GM18505 (cell line): ENCODE measurements around the gene FSIP2.
"Not testable (repeated sequence)": the region's sequence is repeated elsewhere in the genome, so short reads cannot be mapped to it uniquely, and the experiment has no call there.

Experiments used
- ATAC-seq: cut with Tn5 transposase; IDR thresholded peaks from one replicate; pipeline ENCODE4 v1.9.1; 2021; ENCODE audit not compliant: unreplicated experiment
- POLR2A ChIP-seq: IDR thresholded peaks from 4 replicates; pipeline ENCODE4 v1.6.1; 2011; ENCODE audit warnings: borderline replicate concordance; ENCODE audit not compliant: insufficient read depth, insufficient read length; ENCODE audit errors: extremely low read depth

The FSIP2 gene

DNA sequence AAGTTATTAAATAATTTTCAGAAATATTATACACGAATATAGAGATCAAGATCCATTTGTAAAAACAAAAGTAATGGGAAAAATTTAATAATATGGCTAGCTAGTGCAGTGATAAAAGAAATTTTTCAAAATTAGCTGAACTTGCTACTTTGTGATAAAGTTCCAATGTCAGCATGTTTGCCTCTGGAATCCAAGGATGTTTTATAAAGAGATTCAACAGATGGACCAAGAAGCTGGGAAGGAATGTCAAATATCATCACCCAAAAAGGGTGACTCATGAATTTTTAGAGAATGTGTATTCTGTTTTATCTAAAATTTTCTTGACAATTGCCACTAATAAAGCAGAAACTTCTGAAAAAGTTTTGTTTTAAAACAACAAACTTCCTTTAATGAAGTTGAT is 95.3 kb downstream of the FSIP2 start:
- no peak for TF ChIP-seq POLR2A
- ATAC-seq = no peak

DNA sequence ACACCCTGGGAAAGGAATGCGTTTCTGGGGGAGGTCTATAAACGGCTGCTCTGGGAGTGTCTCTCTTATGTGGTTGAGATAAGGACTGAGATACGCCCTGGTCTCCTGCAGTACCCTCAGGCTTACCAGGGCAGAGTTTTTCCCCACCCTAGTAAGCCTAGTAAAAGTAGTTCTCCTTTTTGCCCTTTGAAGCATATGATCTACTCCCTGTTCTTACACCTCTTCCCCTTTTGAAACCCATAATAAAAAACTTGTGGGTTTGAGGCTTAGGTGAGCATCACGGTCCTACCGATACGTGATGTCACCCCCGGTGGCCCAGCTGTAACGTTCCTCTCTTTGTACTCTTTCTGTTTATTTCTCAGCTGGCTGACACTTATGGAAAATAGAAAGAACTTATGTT is 97.4 kb downstream of the FSIP2 start:
- TF ChIP-seq POLR2A = no peak
- no peak for ATAC-seq

DNA sequence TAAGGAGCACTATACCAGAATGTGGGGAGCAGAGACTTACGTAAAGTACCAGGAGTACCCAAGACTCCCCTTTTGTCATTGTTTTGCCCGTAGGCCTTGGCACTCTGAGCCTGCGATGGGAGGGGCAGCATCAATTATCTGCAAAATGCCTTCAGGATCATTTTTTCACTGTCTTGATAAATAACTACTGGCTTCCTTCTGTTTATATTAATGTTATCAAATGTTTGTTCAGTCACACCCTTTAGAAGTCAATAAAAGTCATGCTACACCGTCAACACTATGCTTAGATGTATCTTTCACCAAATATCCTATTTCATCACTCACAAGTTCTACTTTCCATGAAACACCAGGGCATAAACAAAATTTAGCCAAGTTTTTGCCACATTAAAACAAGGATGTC is 116.3 kb downstream of the FSIP2 start:
- ATAC-seq = no peak
- no peak for TF ChIP-seq POLR2A

DNA sequence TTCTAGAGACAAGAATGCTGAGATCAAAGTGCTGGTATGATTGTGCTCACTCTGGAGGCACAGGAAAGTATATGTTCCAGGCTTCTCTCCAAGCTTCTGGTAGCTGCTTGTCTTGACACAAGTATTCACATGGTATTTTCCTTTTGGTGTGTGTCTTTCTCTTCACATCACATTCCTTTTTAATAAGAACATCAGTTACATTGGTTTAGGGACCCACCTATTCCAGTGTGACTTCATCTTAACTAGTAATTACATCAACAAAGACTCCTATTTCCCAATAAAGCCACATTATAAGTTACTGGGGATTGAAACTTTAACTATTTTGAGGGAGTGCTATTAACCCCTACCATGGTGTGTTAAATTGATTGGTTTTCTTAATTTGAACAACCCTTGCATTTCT is 119.1 kb downstream of the FSIP2 start:
- ATAC-seq = no peak
- no peak for TF ChIP-seq POLR2A

DNA sequence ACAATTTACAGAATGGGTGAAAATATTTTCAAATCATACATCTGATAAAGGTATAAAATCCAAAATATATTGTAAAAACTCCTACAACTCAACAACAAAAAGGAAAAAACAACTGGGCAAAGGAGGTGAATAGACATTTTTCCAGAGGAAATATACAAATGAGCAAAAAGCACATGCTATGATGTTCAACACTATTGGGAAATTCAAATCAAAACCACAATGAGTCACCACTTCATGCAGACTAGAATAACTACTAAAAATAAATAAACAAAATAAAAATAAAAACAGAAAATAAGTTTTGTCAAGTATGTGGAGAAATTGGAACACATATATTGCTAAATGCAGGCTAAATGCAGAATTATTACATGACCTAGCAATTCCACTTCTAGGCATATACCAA is 120.9 kb downstream of the FSIP2 start:
- no peak for ATAC-seq
- no peak for TF ChIP-seq POLR2A

DNA sequence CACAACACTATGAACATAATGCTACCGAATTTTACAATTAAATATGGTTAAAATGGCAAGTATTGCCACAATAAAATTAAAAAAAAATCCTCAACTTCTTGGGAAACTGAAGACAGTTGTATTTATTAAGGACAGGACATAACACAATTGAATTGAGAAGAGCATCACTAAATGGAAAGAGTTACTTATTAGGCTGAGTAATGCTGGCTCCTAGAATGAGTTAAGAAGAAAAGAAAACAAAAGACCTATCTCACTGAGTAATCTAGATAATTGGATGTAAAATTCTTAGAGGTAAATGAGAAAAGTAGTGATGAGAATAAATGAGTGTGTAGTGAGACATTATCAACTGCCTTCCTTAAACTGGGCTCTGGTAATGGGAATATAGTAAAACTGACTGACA is 121.7 kb downstream of the FSIP2 start:
- no peak for ATAC-seq
- no peak for TF ChIP-seq POLR2A

DNA sequence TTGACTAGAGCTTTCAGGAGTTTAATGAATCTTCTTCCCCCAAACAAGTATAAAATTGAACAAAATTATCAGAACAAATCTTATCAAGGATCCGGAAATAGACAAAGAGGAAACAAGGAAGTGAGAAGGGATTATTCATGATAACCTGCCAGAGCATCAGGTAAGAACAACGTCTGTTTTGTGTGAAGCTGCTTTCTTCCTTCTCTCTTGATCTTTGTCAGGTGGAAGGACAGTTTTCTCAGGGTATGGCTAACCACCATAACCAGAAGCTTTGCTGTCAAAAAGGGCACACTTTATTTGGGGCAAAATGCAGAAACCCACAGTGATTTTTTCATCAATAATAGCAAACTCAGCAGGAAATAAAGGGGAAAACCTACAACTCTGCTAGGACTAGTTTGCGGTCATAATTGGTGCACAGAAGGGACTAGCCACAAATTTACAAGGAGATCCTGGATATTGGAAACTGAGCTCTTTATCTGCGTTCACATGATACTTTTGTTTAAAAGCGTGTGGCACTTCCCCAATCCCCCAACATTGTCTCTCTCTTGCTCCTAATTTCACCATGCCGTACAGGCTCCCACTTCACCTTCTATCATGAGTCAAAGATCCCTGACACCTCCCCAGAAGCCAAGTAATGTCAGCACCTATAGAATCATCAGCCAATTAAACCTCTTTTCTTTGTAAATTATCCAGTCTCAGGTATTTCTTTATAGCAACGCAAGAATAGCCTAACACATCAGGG is 124.2 kb downstream of the FSIP2 start:
- ATAC-seq = no peak
- no peak for TF ChIP-seq POLR2A

DNA sequence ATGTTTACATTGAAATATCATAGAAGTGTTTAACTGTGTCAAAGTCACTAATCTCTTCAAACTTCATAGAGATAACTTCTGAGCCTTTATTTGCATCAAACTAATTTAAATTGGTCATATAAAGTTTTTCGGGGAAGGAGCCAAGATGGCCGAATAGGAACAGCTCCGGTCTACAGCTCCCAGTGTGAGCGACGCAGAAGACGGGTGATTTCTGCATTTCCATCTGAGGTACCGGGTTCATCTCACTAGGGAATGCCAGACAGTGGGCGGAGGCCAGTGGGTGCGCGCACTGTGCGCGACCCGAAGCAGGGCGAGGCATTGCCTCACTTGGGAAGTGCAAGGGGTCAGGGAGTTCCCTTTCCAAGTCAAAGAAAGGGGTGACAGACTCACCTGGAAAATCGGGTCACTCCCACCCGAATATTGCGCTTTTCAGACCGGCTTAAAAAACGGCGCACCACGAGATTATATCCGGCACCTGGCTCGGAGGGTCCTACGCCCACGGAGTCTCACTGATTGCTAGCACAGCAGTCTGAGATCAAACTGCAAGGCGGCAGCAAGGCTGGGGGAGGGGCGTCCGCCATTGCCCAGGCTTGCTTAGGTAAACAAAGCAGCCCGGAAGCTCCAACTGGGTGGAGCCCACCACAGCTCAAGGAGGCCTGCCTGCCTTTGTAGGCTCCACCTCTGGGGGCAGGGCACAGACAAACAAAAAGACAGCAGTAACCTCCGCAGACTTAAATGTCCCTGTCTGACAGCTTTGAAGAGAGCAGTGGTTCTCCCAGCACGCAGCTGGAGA is 126.1 kb downstream of the FSIP2 start:
- not testable (repeated sequence) for ATAC-seq

DNA sequence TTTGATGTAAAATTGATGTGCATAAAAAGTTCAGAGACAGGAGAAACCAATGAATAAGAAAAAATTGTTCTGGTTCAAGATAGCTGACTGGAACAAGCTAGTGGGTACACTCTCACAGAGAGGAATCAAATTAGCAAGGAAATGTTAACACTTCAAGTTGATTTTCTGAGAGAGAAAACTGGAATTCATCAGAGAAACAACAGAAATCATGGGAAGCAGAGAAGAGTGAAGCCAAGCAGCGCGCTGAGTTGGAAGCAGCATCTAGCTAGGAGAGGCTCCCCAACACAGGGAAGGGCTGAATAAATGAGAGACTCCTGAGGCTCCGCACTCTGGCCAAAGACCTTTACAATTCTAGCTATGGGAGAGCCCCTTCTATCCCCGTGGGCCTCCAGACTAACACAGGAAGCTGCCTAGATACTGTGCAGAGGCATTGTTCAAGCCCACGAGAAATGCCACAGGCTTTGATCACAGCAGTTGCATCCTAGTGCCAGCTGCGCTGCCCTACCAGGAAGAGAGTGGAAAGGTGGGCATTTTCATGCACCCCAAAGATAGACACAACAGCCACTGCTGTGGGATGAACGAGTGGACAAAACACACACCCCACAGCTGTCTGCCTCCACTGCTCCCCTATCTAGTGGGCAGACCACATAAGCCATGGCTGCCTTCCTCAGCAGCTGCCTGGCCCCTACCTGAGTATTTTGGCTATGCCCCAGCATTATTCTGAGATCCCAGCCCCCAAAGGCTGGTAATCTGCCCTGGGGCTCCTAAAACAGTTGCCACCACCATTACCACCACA is 136.7 kb downstream of the FSIP2 start:
- no peak for ATAC-seq
- no peak for TF ChIP-seq POLR2A

DNA sequence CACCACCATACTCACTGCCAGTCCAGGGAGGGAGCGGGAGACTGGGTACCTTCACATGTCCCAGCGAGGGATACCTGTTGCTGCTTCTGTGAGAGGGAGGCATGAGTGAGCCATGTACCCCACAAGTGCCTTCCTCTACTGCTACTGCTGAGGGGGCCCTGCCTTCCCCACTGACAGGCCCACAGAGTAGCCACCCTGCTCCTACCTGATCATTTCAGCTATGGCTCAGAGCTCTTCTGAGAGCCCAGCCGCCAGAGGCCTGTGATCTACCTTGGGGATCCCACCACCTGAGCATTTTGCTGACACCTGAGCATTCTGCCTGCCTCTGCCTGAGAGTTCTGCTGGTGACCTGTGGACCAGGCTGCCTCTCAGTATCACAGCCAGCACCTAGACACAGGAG is 137.6 kb downstream of the FSIP2 start:
- TF ChIP-seq POLR2A = no peak
- no peak for ATAC-seq

DNA sequence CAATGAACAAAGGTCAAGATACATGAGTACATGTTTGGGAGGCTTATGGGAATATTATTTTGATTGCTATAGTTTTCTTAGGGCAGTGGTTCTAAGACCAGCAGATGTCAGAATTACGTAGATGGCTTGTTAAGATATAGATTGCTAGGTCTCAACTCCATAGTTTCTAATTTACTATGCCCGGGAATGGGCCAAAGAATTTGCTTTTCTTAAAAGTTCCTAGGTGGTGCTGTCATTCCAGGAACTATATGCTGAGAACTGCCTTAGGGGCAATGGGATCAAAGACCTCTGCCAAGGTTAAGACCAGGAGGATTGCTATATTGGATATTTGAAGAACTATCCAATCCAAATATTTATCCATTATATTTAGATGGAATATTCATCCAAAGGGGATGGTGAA is 141.8 kb downstream of the FSIP2 start:
- TF ChIP-seq POLR2A = no peak
- ATAC-seq = no peak
